HG03439 (cell line): ENCODE data around the gene CTNND2.
A peak's percentile ranks its signal among the peaks of the same experiment; 100 is the strongest.

Source experiments
- ATAC-seq: cut with Tn5 transposase; IDR thresholded peaks from one replicate; pipeline ENCODE4 v1.9.1; 2021; ENCODE audit warnings: mild to moderate bottlenecking, moderate library complexity; ENCODE audit not compliant: unreplicated experiment

The CTNND2 gene

DNA sequence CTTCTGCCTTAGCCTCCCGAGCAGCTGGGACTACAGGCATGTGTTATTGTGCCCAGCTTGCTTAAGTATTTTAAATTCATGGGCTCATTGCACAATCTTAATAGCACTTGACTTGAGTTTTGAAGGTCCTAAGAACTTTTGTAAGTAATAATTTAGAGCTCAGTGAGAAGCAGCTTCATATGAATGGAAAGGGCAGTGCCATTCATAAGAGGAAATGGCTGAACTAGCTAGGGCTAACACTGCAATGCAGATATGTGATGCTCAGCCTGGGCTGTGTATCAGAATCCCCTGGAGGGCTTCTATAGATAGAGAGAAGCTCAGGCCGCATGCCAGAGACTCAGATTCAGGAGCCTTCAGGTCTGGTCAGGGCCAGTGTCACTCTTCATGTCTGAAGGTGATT is 847.7 kb downstream of the CTNND2 start:
- ATAC-seq = no peak

DNA sequence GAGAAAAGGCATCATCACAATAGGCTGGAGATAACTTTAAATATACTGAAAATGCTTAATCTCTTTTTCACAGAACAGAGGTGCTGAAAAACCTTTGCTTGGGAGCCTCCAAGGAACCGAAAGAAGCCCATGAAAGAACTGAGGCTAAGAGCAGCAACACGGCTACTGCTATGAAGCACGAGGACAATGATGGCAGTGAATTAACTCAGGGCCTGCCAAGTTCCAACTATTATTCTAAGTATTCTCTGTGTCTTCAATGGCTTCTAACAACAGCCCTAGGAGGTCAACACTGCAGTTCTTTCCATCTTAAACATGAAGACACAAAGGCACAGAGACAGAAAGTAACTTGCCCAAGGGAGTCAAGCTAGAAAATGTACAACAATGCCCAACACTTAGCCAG is 850.2 kb downstream of the CTNND2 start:
- no peak for ATAC-seq

DNA sequence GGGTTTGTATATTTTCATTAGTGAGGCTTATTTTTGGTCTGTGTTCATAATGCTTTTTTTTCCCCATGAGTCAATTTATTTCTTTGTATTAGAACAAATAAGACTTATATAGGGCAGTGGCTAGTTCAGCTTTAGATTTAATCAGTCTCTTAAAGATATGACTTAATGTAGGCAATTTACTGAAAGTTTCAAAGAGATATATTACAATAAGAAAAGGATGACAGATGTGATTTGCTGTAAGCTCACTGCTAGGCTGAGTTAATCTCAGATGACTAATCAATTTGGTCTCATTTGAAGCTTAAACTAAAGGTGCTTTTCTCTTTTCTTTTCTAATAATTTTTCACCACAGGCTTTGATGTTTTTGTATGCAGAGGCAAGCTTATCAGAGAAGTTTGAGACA is 851.4 kb downstream of the CTNND2 start:
- no peak for ATAC-seq

DNA sequence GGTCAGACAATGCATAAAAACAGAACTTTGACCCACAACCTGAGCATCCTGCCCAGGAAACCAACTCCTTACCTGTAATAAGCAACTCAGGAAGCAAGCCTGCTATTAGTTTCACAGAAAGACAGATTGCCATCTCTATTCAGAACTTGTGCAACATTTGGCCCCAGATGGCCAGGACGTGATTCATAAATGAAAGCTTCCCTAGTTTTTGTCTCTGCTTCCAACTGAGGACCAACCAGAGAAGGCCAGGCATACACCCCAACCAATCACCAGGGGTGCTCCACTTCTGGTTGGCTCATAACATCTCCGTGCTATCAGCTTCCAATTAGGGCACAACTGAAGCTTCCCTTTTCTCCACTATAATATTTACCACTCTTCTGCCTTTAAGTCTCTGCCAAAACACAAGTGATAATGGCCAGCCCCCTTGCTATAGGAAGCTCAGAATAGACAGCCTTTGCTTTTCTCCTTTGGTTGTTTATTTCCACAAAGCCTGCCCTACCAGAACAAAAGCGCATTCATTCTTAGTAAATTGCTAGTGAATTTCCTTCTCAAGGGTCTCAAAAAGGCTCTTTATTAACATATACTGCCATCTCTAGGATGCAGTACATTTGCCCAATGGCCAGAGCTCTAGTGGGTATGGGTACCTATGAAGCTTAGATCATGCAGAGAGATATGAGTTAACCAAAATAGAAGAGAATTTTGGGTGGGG is 853.5 kb downstream of the CTNND2 start:
- ATAC-seq = no peak

DNA sequence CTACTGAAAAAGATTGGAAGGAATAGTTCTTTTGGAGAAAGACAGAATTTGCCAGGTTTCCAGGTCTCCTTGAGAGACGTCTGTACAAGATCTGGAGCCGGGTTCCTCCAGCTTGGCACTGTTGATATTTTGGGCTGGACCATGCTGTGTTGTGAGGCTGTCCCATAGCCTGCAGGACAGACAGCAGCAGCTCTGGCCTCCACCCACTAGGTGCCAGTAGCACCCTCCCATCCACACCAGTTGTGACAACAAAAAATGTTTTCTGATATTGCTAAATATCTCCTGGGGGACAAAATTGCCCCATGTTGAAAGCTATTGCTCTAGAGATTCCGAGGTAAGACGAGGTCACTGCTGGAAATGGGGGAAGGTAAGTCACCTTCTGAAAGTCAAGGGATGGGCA is 855.5 kb downstream of the CTNND2 start:
- no peak for ATAC-seq

DNA sequence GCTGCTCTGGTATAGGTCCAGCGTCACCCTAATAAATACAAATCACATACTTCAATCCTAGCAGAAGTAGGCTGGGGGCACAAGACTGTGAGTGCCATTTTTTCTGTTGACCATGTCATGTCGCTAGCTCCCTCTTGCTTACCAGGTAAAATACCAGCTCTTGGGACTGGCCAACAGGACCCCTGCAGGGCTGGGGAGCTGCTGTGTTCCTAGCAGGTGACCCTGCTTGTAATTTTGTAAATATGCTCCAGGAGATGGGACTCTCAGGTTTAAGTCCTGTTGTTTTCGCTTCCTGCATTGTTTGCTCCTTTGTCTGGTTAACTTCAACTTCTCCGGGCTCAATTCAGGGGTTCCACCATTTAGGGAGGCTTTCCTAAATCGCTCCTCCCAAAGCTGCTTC is 856.6 kb downstream of the CTNND2 start:
- no peak for ATAC-seq

DNA sequence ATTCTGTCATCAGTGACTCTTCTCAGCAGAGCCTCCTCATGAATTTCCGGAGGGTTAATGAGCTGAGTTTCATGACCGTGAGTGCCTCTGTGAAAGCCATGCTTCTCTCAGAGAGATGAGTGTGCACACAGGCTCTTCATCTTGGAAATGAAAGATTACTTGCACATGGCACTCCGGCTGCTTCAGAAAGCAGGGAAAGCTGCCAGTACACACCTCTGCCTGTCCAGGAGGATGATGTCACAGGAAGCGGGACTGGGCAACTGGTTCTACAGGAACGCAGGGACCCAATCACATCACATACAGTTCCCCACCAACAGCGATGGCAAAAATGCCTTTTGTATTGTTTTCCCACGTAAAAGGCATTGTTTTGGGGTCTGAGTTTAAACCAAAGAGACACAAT is 857.2 kb downstream of the CTNND2 start:
- ATAC-seq = no peak

DNA sequence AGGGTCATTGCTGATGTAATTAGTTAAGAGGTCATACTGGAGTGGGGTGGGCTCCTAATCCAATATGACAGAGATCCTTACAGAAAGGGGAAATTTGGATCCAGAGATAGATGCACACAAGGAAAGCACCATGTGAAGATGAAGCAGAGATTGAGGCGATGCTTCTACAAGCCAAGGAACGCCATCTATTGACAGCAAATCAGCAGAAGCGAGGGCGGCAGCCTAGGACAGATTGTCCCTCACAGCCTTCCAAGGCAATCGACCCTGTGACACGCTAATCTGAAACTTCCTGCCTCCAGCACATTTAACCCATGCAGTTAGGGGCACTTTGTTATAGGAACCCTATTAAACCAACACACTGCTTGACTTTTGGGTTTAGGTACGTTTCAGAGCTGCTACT is 858.1 kb downstream of the CTNND2 start:
- ATAC-seq = no peak

DNA sequence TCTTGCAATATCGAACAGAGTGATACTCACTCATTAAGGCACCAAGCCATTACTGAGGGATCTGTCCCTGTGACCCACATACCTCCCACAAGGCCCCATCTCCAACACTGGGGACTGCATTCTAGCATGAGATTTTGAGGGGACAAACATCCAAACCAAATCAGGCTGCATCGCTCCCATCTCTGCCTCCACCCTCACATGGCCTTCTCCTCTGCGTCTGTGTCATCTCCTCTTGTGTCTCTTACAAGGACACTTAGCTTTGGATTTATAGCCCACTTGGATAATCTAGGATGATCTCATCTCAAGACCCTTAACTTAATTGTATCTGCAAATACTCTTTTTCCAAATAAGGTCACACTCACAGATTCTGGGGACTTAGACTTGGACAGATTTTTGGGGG is 858.8 kb downstream of the CTNND2 start:
- no peak for ATAC-seq

DNA sequence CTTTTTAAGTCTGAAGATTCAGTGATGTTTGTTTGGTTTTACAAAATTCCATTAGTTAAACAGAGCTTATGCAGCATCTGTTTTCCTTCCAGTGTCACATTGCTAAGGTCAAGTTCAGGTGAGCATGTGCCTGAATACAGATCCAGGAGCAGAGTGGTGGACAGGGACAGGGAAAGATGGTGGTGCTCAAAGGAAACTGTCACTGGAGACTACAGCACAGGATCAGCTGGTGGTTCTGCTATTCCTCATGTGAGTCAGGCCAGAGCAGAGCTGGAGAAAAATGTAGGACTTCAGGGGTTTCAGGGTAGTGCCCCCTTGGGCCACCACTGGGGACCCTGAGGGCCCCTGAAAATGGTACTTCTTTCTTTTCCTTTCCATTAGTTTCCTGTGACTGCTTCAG is 859.7 kb downstream of the CTNND2 start:
- no peak for ATAC-seq

DNA sequence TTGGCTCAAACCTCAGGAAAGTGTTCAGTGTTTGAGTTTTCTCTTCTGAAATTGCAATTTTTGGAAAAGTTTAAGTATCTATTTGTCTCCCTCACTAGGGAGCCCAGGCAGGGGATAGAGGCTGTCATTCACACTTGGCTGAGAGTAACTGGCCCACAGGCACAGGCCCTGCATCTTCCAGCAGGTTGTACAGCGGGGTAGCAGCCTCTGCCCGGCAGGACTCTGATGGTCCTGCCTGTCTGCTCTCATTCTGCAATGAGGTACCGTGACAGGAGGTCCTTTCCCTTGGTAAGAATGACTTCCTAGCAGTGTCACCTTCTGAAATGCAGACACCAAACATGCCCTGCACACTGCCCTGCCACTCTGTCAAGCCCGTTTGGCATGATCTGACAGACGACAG is 860.4 kb downstream of the CTNND2 start:
- no peak for ATAC-seq

DNA sequence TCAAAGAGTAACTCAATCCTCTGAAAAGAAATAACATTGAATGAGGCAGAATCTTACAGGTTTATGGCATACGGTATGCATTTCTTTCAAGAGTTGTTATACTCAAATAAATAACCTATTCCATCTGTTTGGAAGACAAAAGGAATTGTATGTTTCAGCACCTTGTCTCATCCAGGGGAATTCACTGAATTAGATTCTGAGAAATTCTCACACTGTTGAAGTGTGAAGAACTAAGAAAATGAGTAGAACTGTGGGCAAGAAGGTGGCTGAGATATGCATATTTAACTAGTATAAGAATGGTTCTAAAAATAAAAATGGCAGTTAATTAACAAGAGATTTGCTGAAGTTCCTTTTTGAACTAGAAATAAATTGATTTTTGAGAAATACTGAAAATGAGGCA is 863.9 kb downstream of the CTNND2 start:
- no peak for ATAC-seq

DNA sequence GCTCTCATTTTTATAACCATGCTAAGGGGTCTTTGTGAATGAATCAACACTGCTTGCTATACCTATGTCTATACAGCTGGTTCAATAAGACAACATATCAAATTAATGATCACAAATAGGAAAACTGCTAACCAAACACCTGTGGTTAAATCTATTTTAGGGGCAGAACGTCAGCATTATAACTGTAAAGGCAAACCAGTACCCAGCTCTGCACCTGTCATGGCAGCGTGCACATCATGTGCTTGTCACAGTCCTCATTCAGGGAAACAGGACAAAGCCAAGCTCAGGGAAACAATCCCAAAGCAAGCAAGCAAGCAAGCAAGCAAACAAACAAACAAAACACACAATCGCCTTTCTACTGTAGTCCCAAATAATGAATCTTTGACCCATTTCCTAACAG is 865.5 kb downstream of the CTNND2 start:
- no peak for ATAC-seq

DNA sequence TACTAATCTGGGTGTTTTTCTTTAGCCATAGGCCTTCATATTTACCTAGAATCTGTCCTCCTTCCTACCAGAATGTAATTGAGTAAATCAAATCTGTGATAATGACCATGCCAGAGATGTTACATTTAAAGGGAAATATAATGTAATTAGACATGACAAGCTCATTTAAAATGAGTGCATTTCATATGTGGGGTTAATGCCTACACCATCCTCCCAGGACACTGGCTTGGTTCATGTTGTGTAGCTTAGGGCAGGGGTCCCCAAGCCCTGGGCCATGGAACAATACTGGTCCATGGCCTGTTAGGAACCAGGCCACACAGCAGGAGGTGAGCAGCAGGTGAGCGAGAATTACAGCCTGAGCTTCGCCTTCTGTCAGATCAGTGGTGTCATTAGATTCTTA is 866.3 kb downstream of the CTNND2 start:
- no peak for ATAC-seq

DNA sequence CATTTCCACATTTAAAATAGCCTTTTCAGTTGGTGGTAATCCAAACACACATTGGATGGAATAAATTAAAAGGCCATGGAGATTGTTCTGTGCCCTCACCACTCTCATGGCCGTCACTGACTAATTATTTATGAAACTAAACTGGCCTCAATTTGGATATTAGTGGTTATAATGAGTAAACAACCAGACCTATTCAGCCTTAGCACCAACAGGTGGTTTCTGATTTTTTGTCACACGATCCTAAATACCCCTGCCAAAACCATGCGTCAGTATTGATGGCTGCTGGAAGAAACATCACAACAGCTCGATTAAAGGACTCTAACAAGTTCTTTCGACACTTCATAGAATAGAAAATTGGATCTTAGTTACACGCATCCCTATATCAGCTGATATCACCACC is 867.2 kb downstream of the CTNND2 start:
- ATAC-seq = peak; percentile 69

DNA sequence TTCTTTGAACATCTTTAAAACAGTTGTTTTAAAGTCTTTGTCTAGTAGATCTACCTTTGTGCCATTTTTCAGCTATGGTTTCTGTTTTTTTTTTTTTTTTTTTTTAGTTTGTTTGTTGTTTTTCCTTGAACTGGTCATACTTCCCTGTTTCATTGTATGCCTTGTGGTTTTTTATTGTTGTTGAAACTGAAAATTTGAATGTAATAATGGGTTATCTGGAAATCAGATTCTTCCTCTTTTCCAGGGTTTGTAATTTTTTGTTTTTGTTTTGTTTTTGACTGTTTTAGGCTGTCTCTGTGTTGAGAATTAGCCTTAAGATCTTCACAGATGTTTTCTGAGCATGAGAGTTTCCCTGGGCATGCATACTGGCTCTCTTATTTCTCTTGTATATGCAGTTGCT is 873.6 kb downstream of the CTNND2 start:
- no peak for ATAC-seq

DNA sequence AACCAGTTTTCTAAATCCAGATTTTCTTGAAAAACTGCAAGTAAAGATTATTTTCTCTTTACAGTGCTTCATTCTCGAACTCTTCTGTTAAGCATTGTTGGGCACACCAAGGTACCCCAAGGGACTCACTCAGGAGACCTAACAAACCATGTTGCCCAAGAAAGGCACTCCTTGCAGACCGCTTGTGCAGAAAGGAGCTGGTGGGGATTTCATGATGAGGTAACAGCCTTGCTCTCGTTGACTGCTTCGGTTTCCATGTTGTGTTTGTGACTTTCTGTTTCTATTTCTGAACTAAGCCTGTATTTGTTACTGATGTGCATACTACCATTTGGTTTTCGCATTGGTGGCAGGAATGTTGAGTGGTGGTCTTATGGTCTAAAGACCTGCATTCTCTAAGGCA is 876.6 kb downstream of the CTNND2 start:
- peak; percentile 86 for ATAC-seq

DNA sequence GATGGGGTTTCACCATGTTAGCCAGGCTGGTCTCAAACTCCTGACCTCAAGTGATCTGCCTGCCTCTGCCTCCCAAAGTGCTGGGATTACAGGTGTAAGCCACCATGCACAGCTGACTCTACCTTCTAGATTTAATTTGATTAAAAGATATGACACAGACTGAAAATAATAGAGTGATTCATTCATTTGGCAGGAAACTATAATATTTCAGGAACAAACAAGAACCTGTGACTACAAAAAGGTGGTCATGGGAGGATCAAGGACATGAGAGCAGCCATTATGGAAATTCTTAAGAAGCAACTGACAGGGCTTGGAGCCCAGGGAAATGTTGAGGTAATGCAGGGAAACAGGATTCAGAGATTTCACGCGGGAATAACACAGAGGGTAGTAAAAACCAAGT is 877.7 kb downstream of the CTNND2 start:
- no peak for ATAC-seq

DNA sequence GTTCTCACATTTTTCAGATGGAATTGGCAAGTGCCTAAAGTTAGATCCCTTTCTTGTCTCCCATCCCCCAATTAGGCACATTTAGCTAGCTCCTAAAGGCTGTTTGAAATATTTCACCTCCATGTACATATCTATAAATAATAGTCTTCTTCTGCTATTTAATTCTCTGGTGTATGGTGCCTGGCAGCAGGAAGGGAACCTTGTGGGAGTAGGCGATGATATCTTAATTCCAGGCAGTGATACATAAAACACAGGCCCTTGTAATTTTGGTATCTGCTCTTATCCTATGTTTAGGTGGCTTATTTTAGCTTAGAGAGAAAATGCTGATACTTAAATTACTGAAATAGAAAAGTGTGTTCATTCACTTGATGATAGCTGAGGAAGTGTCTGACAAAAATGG is 880.3 kb downstream of the CTNND2 start:
- ATAC-seq = no peak

DNA sequence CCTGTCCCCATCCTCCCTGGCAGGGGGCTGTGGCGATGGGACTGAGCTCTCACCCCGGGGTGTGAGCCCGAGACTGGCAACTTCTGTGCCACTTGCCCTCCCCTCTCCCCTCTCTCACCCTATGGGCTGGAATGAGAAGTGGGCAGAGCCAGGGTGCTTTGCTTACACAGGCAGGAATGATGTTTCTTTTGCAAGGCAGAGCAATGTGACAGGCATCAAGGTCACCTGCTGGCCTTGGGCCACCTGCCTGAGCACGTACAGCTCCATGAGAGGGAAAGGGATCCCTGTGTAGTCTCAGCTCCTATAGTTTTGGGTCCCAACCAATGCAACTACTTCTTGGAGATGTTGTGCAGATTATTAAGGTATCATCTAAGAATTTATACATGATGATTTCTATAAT is 890.5 kb downstream of the CTNND2 start:
- no peak for ATAC-seq

DNA sequence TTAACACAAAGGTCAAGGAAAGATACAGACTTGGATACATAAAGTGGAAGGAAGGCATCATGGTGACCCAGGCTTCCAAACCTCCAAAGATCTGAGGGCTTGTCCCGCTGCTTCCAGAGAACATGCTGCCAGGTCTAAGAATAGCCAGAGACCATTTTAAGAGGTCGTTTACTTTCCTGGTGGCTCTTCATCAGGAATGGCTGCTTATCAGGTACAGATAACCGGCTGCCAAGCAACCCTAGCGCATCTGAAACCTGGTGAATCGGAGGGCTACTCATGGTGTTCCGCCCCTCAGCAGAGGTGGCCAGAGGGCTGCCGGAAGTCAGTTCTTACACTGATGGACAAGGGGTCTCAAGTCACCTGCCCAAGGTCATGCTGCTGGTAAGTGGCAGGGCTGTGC is 892.0 kb downstream of the CTNND2 start:
- ATAC-seq = no peak

DNA sequence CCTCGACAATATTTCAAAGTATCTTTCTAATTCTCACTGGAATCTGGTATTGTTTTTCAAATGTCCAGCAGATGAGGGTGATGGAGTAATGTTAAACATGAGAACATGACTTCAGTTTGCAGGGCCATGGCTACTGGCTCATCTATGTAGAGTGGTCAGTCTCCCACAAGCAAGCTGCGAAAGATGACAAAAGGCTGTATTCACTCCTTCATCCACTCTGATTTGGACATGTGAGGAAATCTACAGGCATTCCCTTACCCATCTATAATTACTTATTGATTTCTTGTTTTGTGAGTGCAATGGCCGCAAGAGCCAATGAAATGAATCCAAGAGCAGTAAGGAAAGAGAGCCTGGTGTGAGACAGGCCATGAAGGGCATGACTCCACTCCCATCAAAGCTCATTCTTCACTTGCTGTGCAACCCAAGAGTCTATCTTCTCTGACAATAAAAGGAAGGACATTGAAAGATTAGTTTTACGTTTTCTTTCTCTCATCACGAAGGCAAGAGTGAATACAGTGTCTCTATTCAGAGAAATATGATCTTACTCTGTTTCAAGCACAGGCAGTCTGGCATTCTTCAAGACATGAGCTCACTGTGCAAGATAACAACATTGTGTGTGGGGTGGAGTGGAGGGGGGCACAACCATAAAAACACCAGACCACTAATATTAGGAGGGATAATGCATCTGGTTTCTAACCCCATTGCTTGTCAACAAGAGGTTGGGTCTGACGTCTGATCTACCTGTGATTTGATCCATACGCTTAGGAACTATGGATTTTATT is 893.6 kb downstream of the CTNND2 start:
- ATAC-seq = no peak

DNA sequence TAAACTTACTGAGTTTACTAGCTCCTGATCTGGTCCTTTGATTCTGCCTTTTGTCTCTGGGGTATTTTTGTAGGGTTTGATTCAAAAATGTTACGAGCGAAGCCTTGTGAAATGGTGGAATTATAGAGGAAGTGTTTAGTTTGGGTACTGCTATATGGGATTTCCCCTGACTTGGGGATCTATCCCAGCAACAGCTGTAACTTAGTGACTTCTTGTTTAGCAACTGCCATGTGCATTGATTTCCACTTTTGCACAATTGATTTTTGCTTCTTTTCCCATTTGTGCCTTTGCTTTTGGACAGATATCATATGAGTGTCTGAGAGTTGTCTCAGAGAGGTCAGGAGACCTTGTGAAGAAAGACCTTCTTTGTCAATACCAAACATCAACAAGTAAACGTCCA is 894.7 kb downstream of the CTNND2 start:
- ATAC-seq = no peak
